AML-193 (cell line): Measurements from ENCODE around the gene GTSE1.

Experiments
- DNase-seq, 2 experiments: peaks; one replicate each; lab custom pipeline; 2025; lab: John Stamatoyannopoulos, UW

The GTSE1 gene

DNA sequence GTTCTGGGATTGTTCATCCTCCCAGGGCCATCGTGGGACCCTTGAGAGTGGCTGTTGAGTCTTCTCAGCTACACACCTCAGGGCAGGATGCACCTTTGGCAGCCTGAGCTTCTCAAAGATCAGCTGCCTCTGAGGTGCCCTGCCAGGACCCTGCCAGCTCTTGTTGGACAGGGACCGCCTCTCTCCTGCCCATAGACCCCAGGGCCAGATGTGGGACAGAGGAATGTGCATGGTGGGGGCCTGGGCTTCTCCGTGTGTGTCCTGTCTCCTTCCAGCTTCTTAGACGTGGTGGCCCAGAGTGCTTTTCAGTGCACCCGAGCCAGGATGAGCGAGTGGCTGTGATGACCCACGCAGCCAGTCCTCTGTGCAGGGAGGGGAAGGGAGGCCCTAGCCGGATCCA, 32.9 kb downstream of the GTSE1 start:
- no peak for DNase-seq

- DNase-seq: no peak
Measured at GRCh38 chr22:46330426-46330825, 33.8 kb downstream of the GTSE1 start.

DNA sequence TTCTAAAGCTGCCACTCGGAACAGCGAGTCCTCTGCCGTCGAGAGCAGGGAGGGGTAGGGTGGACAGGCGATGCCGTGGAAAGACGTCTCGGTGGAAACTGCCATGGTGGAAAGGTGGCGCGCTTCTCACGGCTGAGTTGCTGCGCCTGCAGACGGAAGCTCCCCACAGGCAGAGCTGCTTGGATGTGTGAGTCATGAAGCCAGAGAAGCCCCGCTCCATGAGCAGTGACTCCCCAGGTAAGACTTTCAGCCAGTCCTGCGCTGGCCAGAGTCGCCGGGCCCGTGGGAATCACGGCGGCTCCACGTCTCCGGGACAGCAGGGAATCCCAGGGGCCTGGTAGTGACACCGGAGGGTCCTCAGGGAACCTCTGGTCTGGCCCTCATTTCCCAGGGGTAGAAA, 34.8 kb downstream of the GTSE1 start:
- no peak for DNase-seq

- DNase-seq: peak; percentile 69 to 78
Measured at GRCh38 chr22:46335201-46336118, 38.8 kb downstream of the GTSE1 start, which contains the start of gene TRMU. TSS of gene TRMU (plus strand) at chr22:46335714. CDS start at chr22:46335765, 51 bp downstream.

DNA sequence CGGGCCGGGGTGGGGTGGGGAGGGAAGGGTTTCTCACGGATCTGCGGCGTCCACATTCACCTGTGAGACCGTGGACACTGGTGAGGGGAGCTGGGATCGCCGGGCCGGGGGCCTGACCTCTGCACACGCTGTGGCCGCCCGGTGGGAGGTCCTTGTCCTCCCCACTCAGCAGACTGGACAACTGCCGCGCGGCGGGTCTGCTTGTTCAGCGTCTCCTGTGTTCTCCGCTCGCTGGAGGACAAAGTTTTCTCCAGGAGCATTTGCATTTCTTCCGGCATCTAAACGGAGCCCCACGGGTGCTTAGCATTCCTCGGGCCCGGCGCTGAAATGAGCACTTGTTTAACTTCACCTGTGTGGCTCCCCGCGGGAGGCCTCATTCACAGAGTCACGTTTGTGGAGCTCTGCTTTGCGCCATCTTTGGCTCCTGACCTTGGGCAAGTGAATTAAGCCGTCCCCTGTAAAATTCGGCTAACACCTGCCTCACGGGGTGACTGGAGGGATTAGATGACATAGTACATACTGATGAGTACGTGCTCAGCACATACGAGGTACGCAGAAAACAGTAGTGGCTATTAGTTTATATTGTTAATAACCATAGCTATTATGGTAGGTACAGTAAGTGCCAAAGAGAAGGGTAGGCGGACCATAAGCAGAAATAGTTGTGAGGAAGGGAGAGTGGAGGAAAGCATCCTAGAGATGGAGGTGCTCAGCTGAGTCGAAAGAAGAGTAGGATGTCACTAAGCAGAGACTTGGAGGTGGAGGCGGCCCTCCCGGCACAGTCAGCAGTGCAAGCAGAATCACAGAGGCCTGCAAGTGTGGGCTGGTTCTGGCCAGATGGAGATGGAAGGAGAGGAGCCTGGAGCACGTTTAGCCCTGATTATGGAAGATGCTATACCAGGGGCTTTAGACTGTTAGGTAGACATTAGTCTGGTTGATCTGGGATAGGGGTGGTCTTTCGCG, 39.7 kb downstream of the GTSE1 start:
- DNase-seq: no peak

DNA sequence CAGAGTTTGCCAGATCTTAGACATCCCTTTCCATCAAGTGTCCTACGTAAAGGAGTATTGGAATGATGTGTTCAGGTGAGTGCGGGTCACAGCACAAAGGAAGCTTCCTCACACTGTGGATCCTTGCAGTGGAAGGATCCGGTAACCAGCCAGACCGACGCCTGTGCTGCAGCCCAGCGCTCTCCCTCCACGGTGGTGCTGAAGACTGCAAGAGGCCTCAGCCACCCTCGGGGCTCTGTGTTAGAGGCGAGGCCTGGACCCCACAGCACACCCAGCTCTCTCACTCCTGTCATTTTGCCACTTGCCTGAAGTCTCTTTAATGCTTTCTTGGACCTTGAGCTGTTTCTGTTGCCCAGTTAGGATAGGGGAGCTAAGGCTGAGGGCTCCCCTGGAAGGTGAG, 41.2 kb downstream of the GTSE1 start:
- no peak for DNase-seq

DNA sequence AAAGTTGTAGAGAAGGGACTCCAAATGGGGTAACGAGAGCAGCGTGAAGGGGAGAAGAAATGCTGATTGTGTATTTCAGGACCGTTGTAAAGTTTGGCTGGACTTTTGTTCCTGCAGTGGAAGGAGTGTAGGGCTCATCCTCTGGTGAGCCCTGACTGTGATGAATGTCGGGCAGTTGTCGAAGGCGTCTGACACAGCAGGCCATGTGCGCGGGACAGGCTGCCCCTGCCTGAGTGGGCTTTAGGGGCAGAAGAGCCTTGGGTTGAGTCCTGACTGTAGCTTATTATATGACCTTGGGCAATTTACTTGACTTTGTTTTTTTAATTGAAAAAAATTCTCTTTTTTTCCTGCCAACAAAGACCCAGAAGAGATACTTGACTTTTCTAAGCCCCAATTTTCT, 42.0 kb downstream of the GTSE1 start:
- no peak for DNase-seq

- no peak for DNase-seq
Measured at GRCh38 chr22:46339956-46340355, 43.3 kb downstream of the GTSE1 start.

GRCh38 chr22:46340676-46341075, 44.0 kb downstream of the GTSE1 start:
- no peak for DNase-seq

DNA sequence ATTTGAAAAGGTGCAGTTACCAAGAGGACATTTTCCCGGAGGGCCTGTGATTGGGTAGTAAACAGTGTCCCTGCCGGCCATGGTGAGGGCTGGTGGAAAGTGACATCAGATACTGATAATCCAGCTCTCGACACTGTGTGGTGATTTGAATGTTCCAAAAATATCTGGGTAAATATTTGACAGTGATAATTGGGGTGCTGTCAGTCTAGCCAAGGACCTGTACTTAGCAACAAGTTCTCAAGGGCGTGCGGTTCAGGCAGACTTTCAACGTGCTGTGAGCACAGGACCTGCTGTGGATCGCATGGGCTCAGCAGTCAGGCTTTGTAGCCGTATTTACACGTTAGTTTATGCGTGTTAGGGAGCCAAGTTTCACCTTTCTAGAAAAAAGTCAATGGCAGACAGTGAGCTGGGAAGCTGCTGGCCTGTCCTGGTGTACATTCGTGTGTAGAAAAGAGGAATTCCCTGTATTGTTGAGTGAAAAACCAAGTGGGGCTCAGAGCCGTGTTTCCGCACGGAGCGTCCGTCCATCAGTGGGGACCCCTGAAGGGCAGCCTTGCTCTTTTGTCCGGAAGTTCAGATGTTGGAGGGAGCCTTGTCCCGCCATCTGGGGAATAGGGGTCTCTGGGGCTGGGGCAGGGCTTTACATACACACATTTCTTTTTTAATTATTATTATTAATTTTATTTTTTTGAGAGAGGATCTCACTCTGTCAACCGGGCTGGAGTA, 50.2 kb downstream of the GTSE1 start:
- no peak for DNase-seq

GRCh38 chr22:46347646-46348045, 51.0 kb downstream of the GTSE1 start:
- no peak for DNase-seq

- DNase-seq: no peak
Measured at GRCh38 chr22:46348099-46348695, 51.5 kb downstream of the GTSE1 start.

DNA sequence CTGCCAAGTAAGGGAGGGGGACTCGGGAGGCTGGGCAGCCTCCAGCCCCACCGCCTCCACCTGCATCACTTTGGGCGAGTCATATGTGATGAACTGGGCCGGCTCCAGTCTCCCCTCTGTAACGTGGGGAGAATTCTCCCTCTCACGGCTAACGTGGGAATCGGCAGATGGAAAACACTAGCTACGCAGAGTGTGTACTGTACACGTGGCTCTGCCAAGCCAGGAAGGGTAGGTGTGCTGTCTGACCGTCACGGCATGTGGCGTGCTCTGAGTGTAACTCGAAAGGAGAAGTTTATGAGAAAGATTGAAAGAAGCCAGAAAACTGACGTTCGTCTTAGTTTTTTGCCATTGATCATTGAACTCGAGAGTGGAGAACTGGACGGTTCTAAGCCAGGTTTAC, 52.6 kb downstream of the GTSE1 start:
- no peak for DNase-seq

- DNase-seq: no peak
Measured at GRCh38 chr22:46349681-46350080, 53.0 kb downstream of the GTSE1 start.

DNA sequence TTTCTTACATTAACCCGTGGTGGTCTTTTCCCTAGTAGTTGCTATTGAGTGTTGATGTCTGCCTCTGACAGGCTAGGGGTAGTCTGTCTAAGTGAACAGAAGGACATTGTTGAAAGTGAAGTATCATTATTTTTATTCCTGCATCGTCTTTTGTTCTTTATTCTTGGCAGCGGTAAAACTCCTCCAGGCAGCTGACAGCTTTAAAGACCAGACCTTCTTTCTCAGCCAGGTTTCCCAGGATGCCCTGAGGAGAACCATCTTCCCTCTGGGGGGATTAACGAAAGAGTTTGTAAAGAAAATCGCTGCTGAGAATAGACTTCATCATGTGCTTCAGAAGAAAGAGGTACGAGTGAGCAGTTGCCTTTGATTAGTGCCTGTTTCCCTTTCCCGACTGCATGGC, 53.5 kb downstream of the GTSE1 start:
- no peak for DNase-seq

DNA sequence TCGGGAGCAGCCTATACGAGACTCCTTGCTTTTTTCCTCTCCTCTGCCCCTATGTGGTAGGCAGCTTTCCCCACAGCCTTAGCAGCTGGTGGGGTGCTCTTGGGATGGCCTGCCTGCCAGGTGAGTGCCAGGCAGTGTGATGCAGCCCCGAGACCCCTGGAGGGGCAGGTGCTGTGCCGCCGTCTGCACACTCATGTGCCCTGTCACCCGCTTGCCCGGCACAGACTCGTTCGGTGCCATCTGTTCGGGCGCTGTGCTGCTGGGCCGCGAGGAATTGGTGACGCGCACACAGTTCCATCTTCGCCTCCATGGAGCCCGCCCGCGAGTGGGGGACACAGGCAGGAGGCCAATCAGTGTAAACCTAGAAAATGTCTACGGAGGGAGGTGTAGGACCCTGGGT, 54.0 kb downstream of the GTSE1 start:
- DNase-seq: no peak

DNA sequence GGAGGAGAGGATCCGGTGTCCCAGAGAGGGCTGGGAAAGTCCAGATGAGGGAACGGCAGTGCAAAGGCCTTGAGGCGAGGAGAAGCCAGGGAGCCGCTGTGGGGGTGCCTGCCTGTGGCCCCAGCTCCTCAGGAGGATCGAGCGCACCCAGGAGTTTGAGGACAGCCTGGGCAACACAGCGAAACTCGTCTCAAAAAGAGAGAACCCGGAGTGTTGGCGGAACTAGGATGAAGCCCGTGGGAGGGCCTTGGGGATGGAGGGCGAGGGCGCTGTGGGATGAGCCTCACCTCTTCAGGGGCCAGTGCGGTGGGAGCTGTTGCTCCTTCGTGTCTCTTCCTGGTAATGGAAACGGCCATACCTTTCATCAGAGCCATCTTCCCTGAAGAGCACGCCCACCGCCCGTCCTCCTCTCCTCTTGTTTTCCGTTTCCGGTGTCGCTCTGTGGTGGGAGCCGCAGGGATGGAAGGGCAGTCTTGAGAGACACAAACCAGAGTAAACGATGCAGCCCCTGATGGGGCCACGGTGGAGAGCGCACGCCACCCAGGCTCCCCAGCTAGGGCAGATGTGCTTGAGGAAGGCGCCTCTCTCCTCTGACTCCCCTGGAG, 54.6 kb downstream of the GTSE1 start:
- DNase-seq: no peak

DNA sequence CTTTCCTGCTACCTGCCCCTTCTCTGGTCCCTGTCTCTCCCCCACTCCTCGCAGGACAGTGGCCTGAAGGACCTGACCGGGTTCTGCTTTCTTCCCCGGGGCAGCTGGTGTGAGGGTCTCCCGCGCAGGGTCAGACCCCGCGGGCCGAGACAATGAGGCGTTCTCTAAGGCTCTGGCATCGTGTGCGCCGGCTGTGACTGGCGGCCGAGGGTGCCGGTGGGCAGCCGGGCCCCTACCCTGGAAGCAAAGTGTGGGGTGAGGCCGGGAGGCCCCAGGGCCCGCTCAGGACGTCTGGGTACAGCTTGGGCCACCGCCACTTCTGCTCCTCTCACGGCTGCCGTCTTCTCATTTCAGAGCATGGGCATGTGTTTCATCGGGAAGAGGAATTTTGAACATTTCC, 55.1 kb downstream of the GTSE1 start:
- no peak for DNase-seq

- no peak for DNase-seq
Measured at GRCh38 chr22:46352276-46352675, 55.6 kb downstream of the GTSE1 start.

GRCh38 chr22:46352691-46353386, 56.2 kb downstream of the GTSE1 start:
- DNase-seq: no peak
